Measurements from ENCODE around the gene HS3ST5. TPM values are rescaled to one million over a fixed set of nuclear protein-coding genes. Genes with fewer than 3 reads are reported as not detected.

The HS3ST5 gene
- total RNA-seq (2014; rRNA removed; shearing (Covaris generic)) (3.5 and 3.8 TPM in 2 replicates), polyA plus RNA-seq (2016; fragmentation: Nextera tagmentation; extraction: Ambion mirVana) (2.8 and 2.9 TPM in 2 replicates)
- long read RNA-seq, partial matches to known transcripts, result 1 of 2 reads
- long read RNA-seq, other reads (novel, unspliced or antisense), result 1 of 2 reads

- no peaks in the 10 kb centered on the region; the same call in 2 of the 3 replicates for H3K36me3 Mint-ChIP-seq (ENCODE audit: low read depth)
- peak within 1 kb of the TSS; percentile 17; the same call in 1 of the 2 replicates for H3K27ac Mint-ChIP-seq
- peak; percentile 91 for DNase-seq (ENCODE audit: low spot score)
- peaks cover 42% of the 10 kb centered on the region for H3K4me1 ChIP-seq (ENCODE audit: insufficient read depth)
- no peaks in the 10 kb centered on the region for H4K20me1 ChIP-seq (replicated peaks; ENCODE audit: insufficient read depth)
- peak within 1 kb of the TSS; percentile 82 for H3K4me3 ChIP-seq
- H3K9me2 ChIP-seq (ENCODE audit: insufficient read depth), result no peaks in the 10 kb centered on the region
- peak within 1 kb of the TSS; percentile 99 for H3K4me3 Mint-ChIP-seq
- peaks cover 4% of the 10 kb centered on the region; the same call in 1 of the 3 replicates for H3K9me3 Mint-ChIP-seq
- H3K27me3 Mint-ChIP-seq (ENCODE audit: insufficient read depth, low read depth, poor library complexity), result peaks cover 10% of the 10 kb centered on the region
- peaks cover 4% of the 10 kb centered on the region; the same call in 1 of the 2 replicates for H3F3A ChIP-seq (replicated peaks; ENCODE audit: low read depth)
- peaks cover 35% of the 10 kb centered on the region for H3K79me2 ChIP-seq (replicated peaks; ENCODE audit: insufficient read depth)
- H3K36me3 ChIP-seq (ENCODE audit: insufficient read depth), result no peaks in the 10 kb centered on the region
- peak within 1 kb of the TSS; percentile 75 for H3K4me2 ChIP-seq
- peak; percentile 79 for ATAC-seq
- TF ChIP-seq CTCF (conservative IDR thresholded peaks at IDR 0.05; ENCODE audit: low read depth in 2 of 2) (peak; percentile 54 to 77), POLR2AphosphoS5 (IDR thresholded peaks at IDR 0.05; ENCODE audit: low read depth) (peak; percentile 65), ETS1 (IDR thresholded peaks at IDR 0.05) (no peak), NANOG (IDR thresholded peaks at IDR 0.05; ENCODE audit: borderline replicate concordance) (no peak)
- H2AFZ ChIP-seq, result peak within 1 kb of the TSS; percentile 57
- peaks cover 40% of the 10 kb centered on the region for H3K4me1 Mint-ChIP-seq
- H3K27ac ChIP-seq (ENCODE audit: low read depth), result peak within 1 kb of the TSS; percentile 80
- H3K27me3 ChIP-seq (ENCODE audit: insufficient read depth), result no peaks in the 10 kb centered on the region
These were observed at the start of gene HS3ST5 for GRCh38 chr6:114342826-114343781. TSS of gene HS3ST5 (minus strand) at chr6:114343023. CDS start at chr6:114062845, 280,178 bp downstream.

GRCh38 chr6:114390176-114390575 lies 47.4 kb upstream of the HS3ST5 start:
- Mint-ChIP-seq H3K4me1 (peaks cover 41% of the 10 kb centered on the region), H3K27me3 (ENCODE audit: insufficient read depth, low read depth, poor library complexity) (no peaks in the 10 kb centered on the region), H3K9me3 (no peaks in the 10 kb centered on the region), H3K4me3 (no peak overlapping the region), H3K27ac (peak overlapping the region; percentile 43), H3K36me3 (ENCODE audit: low read depth) (no peaks in the 10 kb centered on the region)
- no peak overlapping the region for H2AFZ ChIP-seq
- no peak overlapping the region for H3K4me3 ChIP-seq
- no peaks in the 10 kb centered on the region for H3K79me2 ChIP-seq (replicated peaks; ENCODE audit: insufficient read depth)
- no peaks in the 10 kb centered on the region for H3K36me3 ChIP-seq (ENCODE audit: insufficient read depth)
- H3F3A ChIP-seq (replicated peaks; ENCODE audit: low read depth), result no peaks in the 10 kb centered on the region
- DNase-seq (ENCODE audit: low spot score), result peak; percentile 58
- no peak overlapping the region for H3K27ac ChIP-seq (ENCODE audit: low read depth)
- peak; percentile 37; the same call in 2 of the 3 replicates for ATAC-seq
- H3K9me2 ChIP-seq (ENCODE audit: insufficient read depth), result no peaks in the 10 kb centered on the region
- H4K20me1 ChIP-seq (replicated peaks; ENCODE audit: insufficient read depth), result no peaks in the 10 kb centered on the region
- no peak overlapping the region for H3K4me2 ChIP-seq
- no peaks in the 10 kb centered on the region for H3K27me3 ChIP-seq (ENCODE audit: insufficient read depth)
- peaks cover 28% of the 10 kb centered on the region for H3K4me1 ChIP-seq (ENCODE audit: insufficient read depth)
- TF ChIP-seq CTCF (conservative IDR thresholded peaks at IDR 0.05; ENCODE audit: low read depth in 2 of 2) (no peak), CREB1 (CRISPR knock-in tag; IDR thresholded peaks at IDR 0.05; ENCODE audit: low read depth) (no peak), ETS1 (IDR thresholded peaks at IDR 0.05) (no peak), EZH2phosphoT487 (IDR thresholded peaks at IDR 0.05; ENCODE audit: unreplicated experiment) (no peak), POLR2AphosphoS5 (IDR thresholded peaks at IDR 0.05; ENCODE audit: low read depth) (no peak), ZNF331 (CRISPR knock-in tag; IDR thresholded peaks at IDR 0.05; ENCODE audit: low read depth) (no peak), EZH2 (IDR thresholded peaks at IDR 0.05; ENCODE audit: low read depth, unreplicated experiment) (no peak), REST (IDR thresholded peaks at IDR 0.05; ENCODE audit: unreplicated experiment) (no peak), STAT1 (IDR thresholded peaks at IDR 0.05; ENCODE audit: unreplicated experiment) (no peak)

All from GM23338 (cell line).